GM12878 (cell line): ENCODE measurements around the gene YBEY. TPM values are rescaled to one million over a fixed set of nuclear protein-coding genes. Genes with fewer than 3 reads are reported as not detected.

ENCODE experiments used
- CREM ChIP-seq: IDR thresholded peaks from 2 replicates; pipeline ENCODE4 v1.6.1; 2014; ENCODE audit warnings: antibody characterized with exemption, low read depth
- CUX1 ChIP-seq: IDR thresholded peaks from 2 replicates; pipeline ENCODE4 v1.6.1; 2012; ENCODE audit warnings: improper control_type of control experiment, low read depth, low read length; ENCODE audit not compliant: insufficient replicate concordance
- DPF2 ChIP-seq: fragments of 450-650 bp; IDR thresholded peaks from 2 replicates; pipeline ENCODE4 v1.6.1; 2017; ENCODE audit warnings: mild to moderate bottlenecking
- ETV6 ChIP-seq, 2 experiments: fragments of 450-650 bp in 1 of 2; IDR thresholded peaks in 1 of 2; conservative IDR thresholded peaks in 1 of 2; 2 replicates each; pipeline ENCODE4 v1.6.1; 2014; ENCODE audit warnings: antibody characterized with exemption in 1 of 2, borderline replicate concordance in 1 of 2, low read depth in 1 of 2, mild to moderate bottlenecking in 1 of 2, moderate library complexity in 1 of 2
- FOXM1 ChIP-seq: IDR thresholded peaks from 2 replicates; pipeline ENCODE4 v1.6.1; 2012; ENCODE audit warnings: low read depth, mild to moderate bottlenecking, inconsistent platforms, low read length, moderate library complexity
- GABPA ChIP-seq: IDR thresholded peaks from 2 replicates; pipeline ENCODE4 v1.6.1; 2014; ENCODE audit warnings: antibody characterized with exemption, low read depth, mild to moderate bottlenecking, inconsistent platforms
- MYC ChIP-seq: IDR thresholded peaks from 2 replicates; pipeline ENCODE4 v1.6.1; 2011; ENCODE audit warnings: mild to moderate bottlenecking, low read length, moderate library complexity, inconsistent platforms; ENCODE audit not compliant: insufficient read depth, insufficient replicate concordance, insufficient read length, severe bottlenecking
- NR2C1 ChIP-seq: fragments of 450-650 bp; IDR thresholded peaks from 2 replicates; pipeline ENCODE4 v1.6.1; 2017; ENCODE audit warnings: antibody characterized with exemption, mild to moderate bottlenecking, moderate library complexity
- PAX8 ChIP-seq: fragments of 450-650 bp; IDR thresholded peaks from 2 replicates; pipeline ENCODE4 v1.6.1; 2017; ENCODE audit warnings: mild to moderate bottlenecking, moderate library complexity
- RELA ChIP-seq: fragments of 450-650 bp; IDR thresholded peaks from 2 replicates; pipeline ENCODE4 v1.8.0; 2014; ENCODE audit warnings: borderline replicate concordance; ENCODE audit not compliant: partially characterized antibody
- RUNX3 ChIP-seq: IDR thresholded peaks from 2 replicates; pipeline ENCODE4 v1.6.1; 2012; ENCODE audit warnings: low read length, inconsistent platforms
- SMAD5 ChIP-seq: IDR thresholded peaks from 2 replicates; pipeline ENCODE4 v1.6.1; 2016; ENCODE audit warnings: antibody characterized with exemption, low read depth
- SMC3 ChIP-seq: IDR thresholded peaks from 2 replicates; pipeline ENCODE4 v1.6.1; 2011; ENCODE audit warnings: low read length, improper control_type of control experiment, borderline replicate concordance
- YY1 ChIP-seq: IDR thresholded peaks from 2 replicates; pipeline ENCODE4 v1.6.1; 2011; ENCODE audit warnings: low read depth, mild to moderate bottlenecking, low read length
- ZBED1 ChIP-seq: IDR thresholded peaks from 2 replicates; pipeline ENCODE4 v1.6.1; 2016; ENCODE audit warnings: borderline replicate concordance
- ZBTB4 ChIP-seq: fragments of 450-650 bp; formaldehyde crosslinking; IDR thresholded peaks from 2 replicates; pipeline ENCODE4 v1.4.0; 2022; ENCODE audit warnings: mild to moderate bottlenecking, moderate library complexity
- ZNF207 ChIP-seq: fragments of 450-650 bp; IDR thresholded peaks from 2 replicates; pipeline ENCODE4 v1.6.1; 2014; ENCODE audit warnings: antibody characterized with exemption, mild to moderate bottlenecking, borderline replicate concordance
- ZNF384 ChIP-seq: IDR thresholded peaks from 2 replicates; pipeline ENCODE4 v1.6.1; 2012; ENCODE audit warnings: low read depth, mild to moderate bottlenecking, low read length, improper control_type of control experiment, borderline replicate concordance
- ZSCAN29 ChIP-seq: fragments of 450-650 bp; IDR thresholded peaks from 2 replicates; pipeline ENCODE4 v1.6.1; 2017; ENCODE audit warnings: mild to moderate bottlenecking, moderate library complexity
- polyA plus RNA-seq, 11 experiments: library from polyadenylated mRNA; depleted of rRNA in 4 of 11; unstranded in 6 of 11; stranded (reverse) in 5 of 11; fragments of >200 nt; fragmentation: Nextera tagmentation in 4 of 11; fragmentation: Illumina TruSeq in 1 of 11; extraction: Ambion mirVana in 4 of 11; extraction: Trizol in 1 of 11; gene quantifications; 1 replicate in 1 of 11; 2 replicates in 10 of 11; pipeline versions ENCODE4 v1.2.1 to v1.2.3, GENCODE V29; 2011 to 2016; ENCODE audit warnings: inconsistent platforms in 2 of 11, missing spikeins in 2 of 11, low read depth in 1 of 11
- total RNA-seq, 4 experiments: library from RNA; depleted of rRNA in 3 of 4; stranded (reverse); fragments of >200 nt in 3 of 4; fragmentation: Illumina TruSeq in 1 of 4; extraction: Trizol in 1 of 4; gene quantifications; 2 replicates each; pipeline versions ENCODE4 v1.2.1 to v1.2.3, GENCODE V29; 2013 to 2021
- TF ChIP-seq, protein P1 (sequence below): fragments of 450-650 bp; IDR thresholded peaks from 2 replicates; pipeline ENCODE4 v1.6.1; 2017; ENCODE audit warnings: mild to moderate bottlenecking, low read depth, inconsistent platforms; ENCODE audit not compliant: poor library complexity, severe bottlenecking

YBEY gene
- total and polyA plus RNA-seq, 10 of the 15 experiments (the other 5 are each of a cell fraction or from before 2014, with no cell fraction given), result 6.5 to 31.4 (median 18.5) TPM

- TF ChIP-seq CUX1 (no peak), ZNF207 (no peak), YY1 (no peak), MYC (no peak), ZBED1 (no peak), ZNF384 (no peak), DPF2 (no peak), PAX8 (no peak), ETV6 (conservative IDR thresholded peaks at IDR 0.05 in 1 of 2, IDR thresholded peaks at IDR 0.05 in 1 of 2; ENCODE audit: borderline replicate concordance in 1 of 2, low read depth in 1 of 2) (no peak), RELA (no peak), ZSCAN29 (no peak), ZBTB4 (no peak), GABPA (no peak; the same call in 1 of the 2 replicates), SMC3 (no peak), FOXM1 (no peak), CREM (no peak; the same call in 1 of the 2 replicates), SMAD5 (no peak), RUNX3 (peak; percentile 60), NR2C1 (peak; percentile 70)
- TF ChIP-seq, protein P1, sequence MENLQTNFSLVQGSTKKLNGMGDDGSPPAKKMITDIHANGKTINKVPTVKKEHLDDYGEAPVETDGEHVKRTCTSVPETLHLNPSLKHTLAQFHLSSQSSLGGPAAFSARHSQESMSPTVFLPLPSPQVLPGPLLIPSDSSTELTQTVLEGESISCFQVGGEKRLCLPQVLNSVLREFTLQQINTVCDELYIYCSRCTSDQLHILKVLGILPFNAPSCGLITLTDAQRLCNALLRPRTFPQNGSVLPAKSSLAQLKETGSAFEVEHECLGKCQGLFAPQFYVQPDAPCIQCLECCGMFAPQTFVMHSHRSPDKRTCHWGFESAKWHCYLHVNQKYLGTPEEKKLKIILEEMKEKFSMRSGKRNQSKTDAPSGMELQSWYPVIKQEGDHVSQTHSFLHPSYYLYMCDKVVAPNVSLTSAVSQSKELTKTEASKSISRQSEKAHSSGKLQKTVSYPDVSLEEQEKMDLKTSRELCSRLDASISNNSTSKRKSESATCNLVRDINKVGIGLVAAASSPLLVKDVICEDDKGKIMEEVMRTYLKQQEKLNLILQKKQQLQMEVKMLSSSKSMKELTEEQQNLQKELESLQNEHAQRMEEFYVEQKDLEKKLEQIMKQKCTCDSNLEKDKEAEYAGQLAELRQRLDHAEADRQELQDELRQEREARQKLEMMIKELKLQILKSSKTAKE, result peak; percentile 35
Observed at GRCh38 chr21:46286648-46287002, 483 bp downstream of the YBEY start (continued).
